NCI-H2029 (cell line): ENCODE data around the gene VEGFA.

Source experiments
- DNase-seq: peaks from one replicate; lab custom pipeline; 2025; lab: John Stamatoyannopoulos, UW

Gene VEGFA

GRCh38 chr6:43821101-43821886, 51.3 kb downstream of the VEGFA start:
- DNase-seq: no peak

DNA sequence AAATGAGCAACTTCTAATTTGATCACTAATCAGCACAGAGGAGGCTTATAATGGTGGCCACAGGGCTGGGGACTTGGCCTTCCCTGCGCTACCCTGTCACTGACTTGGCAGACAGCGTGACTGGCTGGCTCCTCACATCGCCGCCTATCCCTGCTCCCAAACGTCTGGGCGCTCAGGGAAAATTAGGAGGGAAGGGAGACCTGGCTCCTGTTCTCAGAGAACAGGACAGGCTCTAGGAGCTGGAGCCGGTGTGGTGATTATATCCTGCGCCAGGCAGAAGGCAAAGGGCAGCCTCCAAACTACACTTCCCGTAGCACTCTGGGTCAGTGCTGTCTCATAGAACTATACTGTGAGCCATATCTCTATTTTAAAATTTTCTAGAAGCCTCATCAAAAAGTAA, 53.4 kb downstream of the VEGFA start:
- DNase-seq: no peak

GRCh38 chr6:43823879-43824702, 54.1 kb downstream of the VEGFA start:
- no peak for DNase-seq

DNA sequence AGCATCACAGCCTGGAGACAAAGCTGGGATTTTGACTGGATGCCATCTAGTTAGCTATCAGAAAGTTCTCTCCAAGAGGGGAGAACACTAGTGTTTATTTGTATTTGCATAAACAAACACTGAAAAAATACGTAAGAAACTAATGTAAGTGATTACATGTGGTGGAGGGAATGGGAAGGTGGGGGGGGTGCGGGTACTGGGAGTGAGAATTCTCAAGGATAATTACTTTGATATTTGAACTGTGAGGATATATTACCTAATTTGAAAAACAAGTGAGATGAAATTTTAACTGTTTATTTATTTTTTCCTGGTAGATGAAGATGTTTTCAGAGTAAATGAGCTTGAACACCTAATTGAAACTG, 54.7 kb downstream of the VEGFA start:
- no peak for DNase-seq

DNA sequence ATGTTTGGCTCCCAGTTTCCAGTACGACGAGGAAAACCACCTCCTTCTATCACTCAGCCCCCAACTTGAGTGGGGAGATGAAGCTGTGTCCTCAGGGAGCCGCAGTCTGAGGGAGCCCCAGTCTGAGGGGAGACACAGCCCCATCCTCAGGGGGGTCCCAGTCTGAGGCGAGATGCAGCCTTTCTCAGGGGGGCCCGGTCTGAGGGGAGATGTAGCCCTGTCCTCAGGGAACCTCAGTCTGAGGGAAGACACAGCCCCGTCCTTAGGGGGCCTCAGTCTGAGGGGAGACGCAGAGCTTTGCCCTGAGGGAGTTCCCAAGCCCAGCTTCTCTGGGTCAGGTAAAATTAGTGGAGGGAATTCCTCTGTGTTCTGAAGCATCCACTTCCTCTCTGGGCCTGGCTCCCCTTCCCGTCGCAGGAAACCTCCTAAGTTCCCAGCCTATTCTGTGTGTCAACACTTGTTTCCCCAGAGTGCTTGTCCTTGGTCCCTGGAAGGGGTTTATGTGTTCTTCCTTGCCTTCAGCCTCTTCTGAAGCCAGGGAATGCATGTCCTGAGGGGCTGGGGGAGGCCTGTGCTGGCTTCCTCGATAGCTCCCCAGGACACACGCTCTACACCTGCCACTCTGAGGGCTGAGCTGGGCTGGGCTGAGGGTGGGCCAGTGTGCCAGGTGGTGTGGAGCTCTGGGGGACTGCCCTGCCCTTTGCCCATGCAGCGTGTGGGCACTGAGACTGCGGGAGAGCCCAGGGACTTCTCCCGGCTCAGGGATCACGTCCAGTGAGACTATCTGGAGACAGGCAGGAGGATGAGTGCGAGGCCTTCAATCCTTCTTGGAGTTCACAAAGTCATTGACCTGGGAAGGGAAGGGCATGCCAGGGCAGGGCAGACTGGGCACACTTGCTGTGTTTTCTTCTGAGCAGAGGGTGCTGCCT, 55.4 kb downstream of the VEGFA start:
- DNase-seq: no peak

DNA sequence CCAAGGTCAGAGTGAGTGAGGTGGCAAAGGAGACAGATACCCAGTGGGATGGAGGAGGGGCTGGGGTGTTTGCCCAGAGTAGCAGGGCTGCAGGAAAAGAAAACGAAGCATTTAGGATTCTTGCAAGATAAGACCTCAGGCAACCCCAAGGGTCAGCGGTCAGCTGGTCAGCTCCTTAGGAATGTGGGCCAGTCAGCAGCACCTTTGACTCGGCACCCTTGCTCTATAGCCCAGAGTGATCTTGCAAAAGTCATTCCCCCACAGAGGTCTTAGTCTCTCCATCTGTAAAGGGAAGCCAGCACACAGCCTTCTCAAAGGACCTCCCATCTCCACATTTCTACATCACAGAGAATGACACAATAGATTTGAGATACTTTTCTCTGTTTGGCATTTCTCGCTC, 56.7 kb downstream of the VEGFA start:
- no peak for DNase-seq

DNA sequence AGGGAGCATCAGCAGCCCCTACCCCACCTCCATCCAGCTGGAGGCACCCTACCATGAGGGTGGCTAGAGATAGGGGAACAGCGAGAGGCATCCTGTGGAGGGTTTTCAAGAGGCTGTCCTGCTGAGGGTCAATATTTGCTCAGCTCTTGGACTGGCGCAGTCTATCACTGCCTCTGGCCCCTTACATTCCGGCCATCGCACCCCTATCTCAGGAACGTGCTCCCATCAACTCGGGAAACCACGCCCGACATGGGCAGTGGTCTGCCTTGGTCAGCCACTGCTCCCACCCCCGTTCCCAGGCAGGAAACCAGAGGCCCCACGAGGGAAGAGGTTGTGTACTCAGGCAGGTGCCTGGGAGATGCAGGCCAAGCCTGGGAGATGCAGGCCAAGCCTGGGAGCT, 57.9 kb downstream of the VEGFA start:
- DNase-seq: no peak

DNA sequence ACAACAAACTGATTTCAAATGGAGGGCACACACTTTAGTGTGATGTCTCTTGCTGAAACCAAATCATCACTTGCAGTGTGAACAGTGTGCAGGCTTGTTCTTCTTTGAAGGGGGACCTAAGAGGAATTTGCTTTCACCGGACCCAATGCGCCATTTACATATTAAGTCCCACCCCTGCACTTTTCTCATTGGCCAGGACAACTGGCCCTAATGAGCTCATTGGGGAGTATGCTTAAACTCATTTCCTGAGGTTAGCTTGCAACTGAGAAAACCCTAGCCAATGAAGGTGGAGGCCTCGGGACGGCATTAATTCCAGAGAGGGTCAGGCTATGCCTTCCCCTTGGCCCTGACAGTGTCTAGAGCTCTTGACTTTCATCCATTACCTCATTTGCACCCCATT, 58.7 kb downstream of the VEGFA start:
- no peak for DNase-seq

- no peak for DNase-seq
Measured at GRCh38 chr6:43829470-43829869, 59.5 kb downstream of the VEGFA start.

GRCh38 chr6:43830775-43831174, 60.8 kb downstream of the VEGFA start:
- no peak for DNase-seq

DNA sequence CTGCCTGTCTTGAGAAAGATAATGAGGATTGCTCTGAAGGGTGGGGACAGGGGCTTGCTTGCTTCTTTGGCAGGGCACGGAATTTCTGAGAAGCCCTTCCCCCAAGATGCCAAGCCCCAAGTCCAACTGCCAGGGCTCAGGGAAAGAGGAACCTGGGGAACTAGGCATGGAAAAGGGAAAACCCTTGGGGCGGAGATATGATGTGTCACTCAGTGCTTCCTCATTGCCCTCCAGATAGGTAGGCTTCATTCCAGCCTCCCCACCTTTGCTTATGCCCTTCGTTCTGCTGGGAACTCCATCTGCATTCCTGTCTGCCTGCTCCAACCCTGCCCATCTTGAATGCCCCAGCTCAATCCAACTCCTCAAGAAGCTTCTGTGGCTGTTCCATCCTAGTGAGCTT, 61.2 kb downstream of the VEGFA start:
- no peak for DNase-seq

DNA sequence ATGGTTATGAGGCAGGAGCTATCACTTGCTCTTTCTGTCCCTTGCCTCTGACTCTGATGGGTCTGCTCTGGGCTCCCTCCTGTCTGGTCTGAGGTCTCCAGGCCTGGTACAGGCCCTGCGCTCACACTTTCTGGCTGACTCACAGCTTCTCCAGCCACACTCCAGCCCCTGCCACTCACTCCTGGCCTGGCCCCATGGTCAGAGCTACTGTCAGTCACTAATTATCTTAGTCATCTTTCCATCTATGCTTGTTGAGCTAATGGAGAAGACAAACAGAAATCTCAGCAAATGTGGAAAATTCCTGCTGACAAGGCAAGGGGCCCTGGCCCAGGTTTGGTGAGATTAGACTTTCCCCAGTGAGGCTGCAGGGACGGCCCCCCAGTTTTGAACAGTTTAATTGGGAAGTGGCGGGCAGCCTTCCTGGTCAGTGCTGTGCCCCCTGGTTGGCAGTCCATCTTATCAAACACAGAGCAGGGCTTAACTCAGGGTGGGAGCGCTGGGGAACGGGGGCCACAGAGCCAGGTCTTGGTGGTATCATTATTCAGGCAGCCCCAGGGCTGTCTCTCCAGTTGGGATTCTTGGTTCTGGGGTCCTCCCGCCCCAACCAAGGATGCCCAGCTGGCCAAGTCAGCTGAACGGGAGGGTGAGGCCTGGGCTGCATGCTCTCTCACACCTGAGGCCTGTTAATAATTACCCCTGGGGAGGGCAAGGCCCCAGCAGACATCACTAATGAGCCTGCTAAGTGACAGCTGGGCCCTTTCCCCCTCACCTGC, 63.4 kb downstream of the VEGFA start:
- no peak for DNase-seq

DNA sequence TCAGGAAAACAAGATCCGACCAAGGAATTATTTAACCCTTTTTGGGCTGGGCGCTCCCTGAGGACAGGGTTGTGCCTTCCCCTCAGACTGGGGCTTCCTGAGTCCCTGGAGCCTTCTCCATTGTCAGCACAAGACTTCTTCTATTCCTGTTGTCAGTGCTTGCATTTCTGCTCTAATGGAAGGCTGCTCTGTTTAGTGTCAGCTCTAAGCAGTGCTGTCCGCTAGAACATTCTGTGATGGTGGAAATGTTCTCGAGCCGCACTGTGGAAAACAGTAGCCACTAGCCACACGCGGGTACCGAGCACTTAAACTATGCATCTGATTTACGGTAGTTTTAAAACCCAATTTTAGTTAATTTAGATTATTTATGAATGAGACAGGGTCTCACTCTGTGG, 64.0 kb downstream of the VEGFA start:
- DNase-seq: no peak

DNA sequence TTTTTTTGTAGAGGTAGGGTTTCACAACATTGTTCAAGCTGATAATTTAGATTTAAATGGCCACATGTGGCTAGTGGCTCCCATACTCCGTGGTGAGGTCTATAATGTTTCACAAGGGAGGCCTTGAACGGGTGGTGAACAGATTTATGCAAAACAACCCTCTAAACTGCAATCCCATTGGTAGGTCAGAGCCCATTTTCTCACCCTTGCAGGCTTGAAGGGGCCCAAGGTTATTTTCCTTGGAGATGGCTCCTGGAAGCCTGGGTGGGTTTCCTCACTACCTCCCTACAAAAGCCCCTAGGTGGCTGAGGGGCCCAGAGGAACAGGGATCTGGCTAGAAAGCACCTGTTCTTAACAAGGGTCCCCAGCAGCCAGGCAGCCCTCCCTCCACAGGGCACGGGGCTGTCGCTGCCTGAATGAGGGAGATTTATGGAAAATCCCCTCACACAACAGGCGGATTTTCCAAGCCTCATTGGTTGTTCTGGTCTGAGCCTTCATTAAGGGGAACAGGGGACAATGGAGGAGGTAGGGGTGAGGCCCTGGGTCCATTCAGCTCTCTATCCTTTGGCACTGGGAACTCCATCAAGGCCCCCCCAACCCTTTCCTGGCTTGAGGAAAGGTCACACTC, 64.6 kb downstream of the VEGFA start:
- no peak for DNase-seq

DNA sequence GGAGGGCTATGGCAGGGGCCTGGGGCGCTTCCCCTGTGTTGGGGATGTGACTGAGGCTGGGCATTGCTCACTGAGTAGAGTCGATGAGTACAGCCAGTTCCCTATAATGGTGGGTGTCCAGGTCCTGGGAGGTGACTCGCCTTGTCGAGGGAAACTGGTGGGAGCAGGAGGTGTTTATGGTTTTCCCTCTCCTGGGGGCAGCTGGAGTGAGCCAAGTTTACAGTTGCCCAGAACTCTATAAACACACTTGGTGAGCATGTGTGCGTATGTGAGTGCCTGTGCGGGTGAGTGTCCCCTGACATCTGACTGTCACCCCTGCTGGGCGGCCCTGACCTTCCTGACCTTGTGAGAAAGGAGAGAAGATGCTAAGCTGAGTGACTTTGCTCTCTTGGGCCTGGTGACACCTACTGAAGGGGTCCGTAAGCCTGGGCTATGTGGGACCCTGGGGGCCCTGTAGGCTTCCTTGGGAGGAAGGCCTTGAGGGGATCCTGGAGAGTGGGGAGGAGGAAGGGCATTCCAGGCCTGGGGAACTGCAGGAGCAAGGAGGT, 65.9 kb downstream of the VEGFA start:
- DNase-seq: no peak
